HG03378 (cell line): ENCODE measurements around the gene KLF9.

ENCODE experiments used
- ATAC-seq: cut with Tn5 transposase; IDR thresholded peaks from one replicate; pipeline ENCODE4 v1.9.1; 2021; ENCODE audit warnings: mild to moderate bottlenecking, moderate library complexity; ENCODE audit not compliant: unreplicated experiment

KLF9 gene

DNA sequence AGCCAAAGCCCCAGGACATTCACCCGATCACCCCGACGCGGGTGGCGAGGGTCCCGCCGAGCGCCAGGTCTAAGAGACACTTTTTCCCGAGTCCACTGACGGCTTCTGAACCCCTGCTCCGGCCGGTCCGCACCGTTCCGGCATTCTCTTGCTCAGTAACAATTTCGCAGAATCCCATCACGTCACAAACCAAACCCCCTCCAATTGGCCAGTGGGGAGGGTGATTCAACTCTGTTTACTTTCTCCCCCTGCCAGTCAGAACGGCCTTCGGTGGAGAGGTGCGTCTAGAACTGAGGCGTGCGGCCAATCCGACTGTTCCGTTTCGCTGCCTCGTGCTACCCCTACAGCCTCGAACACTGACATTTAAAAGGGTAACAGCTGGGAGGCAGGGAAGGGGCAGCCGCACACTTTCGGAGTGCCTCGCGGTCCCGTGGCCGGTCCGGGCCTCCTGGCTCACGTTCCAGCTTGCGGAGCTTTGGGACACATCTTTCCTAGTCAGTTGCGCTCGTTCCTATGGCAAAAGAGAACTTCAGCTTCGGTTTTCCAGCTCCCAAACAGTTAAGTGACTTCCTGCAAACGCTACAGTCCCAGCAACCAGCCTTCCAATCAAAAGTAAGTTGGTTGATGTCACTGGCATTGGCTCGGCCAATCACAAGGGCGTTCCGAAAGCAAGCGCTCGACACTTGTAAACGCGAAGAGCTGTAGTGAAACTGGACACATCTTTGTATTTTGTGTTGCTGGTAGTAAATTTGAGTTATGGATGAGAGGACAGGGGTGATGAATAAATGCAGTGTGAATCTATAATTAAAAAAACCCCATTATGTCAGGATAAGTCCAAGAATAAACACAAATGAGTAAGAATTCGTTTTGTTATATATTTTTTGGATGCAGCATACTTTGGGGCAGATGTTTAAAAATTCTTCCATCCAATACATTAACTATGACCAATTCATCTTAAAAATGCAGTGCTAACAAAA lies at the start of gene KLF9:
KLF9 (minus strand) TSS at position 859 of the 977 bp plus-strand sequence. CDS start 1,294 bp downstream, outside the sequence.
- peak; percentile 62 for ATAC-seq

DNA sequence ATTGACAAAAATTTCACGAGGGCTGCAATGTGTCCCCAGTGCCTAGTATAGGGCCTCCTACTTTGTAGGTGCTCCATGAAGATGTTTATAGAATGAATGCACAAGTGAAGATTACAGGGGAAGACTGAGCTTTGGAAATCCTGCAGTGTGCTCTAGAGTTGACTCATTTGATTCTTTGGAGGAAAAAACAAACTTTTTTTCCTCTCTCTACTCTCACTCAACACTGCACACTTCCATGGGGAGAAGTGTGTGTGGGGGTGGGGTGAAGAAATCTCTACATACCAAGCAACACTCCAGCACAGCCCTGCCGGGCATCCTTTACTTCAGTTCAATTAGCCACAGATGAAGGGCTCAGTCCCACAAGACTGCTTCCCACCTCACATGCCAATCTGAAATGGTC lies 49.4 kb upstream of the KLF9 start:
- ATAC-seq: no peak

DNA sequence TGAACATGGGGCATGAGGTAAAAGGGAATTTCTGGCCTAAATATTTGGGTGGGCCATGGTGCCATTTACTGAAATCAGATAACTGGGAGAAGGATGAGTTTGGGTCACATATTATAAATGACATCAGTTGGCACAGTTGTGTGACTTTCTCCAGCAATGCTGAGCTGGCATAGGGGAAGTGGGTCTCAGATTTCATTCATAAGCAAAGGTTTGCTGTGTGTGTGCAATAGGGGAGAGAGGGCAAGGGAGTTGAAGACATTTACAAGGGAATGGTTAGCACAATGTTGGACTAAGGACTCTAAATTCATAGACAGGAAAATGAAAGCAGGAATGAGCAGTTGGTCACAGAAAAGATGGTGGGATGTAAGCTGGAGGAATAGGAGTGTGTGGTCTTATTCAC lies 47.8 kb upstream of the KLF9 start:
- no peak for ATAC-seq

DNA sequence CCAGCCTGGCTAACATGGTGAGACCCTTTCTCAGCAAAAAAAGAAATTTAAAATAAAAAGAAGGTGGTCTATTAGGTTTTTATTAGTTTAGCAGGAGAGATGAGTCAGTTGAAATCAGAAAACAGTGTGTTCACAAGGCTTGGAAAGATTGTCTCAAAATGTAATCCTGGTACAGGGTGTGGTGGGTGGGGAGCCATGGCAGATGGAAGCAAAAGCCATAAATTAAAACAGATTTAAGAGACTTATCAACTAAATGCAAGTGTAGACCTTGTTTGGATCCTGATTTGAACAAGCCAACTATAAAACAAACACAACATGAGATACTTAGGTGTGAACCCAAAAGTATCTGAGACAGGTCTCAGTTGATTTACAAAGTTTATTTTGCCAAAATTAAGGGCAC lies 42.8 kb upstream of the KLF9 start:
- ATAC-seq: no peak

DNA sequence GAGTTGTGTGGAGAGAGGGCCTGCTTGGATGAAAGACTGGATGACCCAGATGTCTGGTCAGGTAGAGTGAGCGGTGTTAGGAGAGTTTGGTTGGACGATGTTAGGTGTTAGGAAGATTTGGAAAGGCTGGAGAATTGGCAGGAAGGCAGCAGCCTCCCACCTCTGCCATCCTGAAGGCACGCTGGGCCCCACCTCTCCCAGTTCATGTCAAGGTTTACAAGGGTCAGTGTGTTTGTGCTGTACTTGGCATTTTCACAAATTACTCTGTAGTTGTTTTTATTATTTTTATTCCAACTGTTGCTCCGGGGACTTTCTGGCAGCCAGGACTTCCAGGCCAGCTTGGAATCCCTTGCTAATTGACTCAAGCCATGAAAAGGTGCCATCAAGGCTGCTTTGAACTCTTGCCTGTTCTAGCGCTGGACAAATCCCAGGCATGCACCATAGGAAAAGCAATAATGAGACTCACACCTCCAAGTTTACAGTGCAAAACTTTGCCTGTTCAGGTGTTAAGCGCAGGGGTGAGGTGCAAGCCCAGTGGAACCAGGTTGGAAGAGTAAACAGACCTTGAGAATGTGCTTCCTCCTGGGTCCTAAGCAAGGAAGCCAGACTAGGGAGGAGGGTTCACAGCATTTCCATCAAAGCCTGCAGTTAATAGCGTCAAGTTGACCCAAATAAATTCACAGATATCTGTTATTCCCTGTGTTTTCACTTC lies 41.7 kb upstream of the KLF9 start:
- no peak for ATAC-seq

DNA sequence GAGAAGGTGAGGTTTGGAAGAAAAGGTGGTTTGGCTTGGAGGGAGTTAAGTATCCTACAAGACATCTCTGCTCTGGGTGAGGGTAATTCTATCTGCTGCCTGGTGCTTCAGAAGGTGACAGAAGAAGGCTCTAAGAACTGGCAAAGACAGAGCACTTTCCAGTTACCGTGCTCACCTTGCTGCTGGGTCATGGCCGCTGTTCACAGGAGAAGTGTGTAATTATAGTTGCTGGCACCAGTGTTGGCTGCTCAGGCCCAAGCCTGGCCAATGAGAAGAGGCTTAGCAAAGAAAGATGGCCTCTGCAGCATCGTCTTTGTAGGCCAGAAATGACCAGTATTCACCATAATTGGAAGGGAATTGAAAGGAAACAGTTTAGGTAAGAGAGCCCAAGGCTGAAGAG lies 37.9 kb upstream of the KLF9 start:
- no peak for ATAC-seq

DNA sequence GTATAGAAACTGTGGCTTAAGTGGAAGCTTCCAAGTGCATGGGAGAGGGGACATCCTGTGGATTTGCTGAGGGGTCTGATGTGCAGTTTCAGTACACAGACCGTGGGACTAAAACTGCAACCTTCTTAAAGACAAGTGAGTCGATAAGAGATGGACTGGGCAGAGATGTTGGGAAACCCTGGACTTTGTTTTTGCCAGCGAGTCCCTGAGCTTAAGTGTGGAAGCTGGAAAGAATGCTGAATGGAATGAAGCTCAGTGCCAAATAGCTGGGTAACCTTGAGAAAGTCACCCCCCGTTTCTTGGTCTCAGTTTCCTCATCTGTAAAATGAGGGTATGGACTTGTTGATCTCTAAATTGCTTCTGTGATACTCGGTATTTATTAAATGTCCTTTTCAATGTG lies 37.3 kb upstream of the KLF9 start:
- no peak for ATAC-seq

DNA sequence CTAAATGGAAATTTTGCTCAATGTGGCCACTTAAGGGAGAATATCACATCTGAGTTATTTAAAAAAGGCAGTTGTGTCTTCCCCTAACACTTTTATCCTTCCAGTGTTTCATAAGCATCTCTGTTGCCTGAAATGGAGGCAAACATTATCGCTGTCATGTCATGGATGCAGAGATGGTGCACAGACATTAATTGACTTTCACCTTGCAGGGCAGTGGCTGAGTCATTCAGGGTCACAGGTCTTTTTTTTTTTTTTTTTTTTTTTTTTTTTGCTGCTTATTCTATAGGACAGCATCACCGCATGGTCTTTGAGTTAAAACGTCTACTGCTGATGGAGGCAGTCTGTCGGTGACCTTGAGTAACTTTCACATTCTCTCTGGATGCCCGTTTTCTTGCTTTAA lies 36.3 kb upstream of the KLF9 start:
- no peak for ATAC-seq

DNA sequence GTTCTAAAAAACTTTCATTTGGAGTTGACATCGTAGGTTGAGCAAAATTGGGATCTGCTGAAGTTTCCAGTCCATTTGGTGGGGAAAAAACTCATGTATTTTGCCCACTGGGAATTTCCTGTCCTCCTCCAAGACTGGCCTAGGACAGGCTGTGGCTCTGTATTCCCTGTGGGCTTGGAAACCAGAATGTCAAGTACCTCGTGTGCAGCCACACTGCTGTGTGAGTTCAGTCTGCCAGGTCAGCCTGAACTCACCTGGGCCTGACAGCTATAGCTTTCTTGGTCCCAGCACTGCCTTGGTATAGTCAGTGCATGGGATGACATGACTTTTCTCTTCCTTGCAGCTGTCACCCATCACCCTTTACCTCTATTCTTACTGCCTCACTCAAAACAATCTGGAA lies 35.0 kb upstream of the KLF9 start:
- no peak for ATAC-seq

DNA sequence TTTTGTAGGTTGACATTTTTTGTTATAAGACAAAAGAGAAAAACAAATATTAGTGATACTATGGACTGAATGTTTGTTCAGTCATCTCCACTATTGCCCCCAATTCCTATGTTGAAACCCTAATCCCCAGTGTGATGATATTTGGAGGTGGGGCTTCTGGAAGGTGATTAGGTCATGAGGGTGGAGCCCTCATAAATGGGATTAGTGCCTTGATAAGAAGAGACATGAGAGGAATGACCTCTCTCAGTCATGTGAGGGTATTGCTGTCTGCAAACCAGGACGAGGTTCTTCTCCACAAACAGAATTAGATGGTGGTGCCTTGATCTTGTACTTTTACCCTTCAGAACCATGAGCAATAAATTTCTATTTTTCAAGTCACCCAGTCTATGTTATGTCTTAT lies 34.5 kb upstream of the KLF9 start:
- no peak for ATAC-seq

DNA sequence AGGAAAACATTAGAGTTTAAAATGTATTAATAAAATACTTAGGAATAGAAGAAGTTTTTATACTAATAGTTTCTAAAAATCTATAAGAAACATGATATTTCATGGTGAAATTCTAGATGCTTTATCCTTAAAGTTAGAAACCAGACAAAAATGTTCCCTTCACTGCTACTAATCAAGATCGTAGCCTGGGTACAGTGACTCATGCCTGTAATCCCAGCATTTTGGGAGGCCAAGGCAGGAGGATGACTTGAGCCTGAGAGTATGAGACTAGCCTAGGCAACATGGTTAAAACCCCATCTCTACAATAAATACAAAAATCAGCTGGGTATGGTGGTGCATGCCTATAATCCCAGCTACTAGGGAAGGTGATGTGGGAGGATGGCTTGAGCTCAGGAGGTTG lies 30.4 kb upstream of the KLF9 start:
- no peak for ATAC-seq

DNA sequence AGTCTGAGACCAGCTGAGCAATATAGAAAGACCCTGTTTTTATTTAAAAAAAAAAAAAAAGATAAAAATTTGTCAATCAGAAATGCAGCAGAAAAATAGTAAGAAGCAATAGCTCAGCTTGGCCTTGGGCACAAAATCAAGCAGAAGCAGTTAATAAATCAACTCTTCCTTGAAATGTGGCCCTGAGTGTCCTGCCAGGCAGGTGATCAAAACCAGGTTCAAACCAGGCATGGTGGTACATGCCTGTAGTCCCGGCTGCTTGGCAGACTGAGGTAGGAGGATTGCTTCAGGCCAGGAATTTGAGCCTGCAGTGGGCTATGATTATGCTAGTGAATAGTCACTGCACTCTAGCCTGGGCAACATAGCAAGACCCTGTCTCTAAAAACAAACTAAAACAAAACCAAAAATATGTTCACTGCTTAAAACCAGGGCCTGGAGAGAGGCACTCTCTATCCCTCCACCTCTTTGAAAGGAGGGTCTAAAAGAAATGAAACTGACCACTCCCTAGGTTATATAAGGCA lies 27.9 kb upstream of the KLF9 start:
- no peak for ATAC-seq

DNA sequence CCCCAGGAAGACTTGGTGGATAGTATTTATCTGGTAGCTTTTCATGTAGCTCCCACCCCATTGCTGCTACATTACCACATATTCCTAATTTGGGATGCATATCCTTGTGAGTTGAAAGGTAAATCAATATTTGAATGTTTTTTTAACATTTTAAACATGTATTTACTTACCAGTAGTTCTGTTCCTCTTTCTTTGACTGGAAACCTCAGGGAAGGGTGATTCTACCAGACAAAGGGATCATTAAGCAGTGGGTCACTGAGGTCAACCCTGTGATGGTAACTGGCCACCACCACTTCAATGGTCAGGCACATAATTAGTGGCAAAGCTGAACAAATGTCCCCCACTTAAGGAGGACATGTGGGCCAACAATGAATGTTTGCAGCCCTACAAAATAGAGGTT lies 27.2 kb upstream of the KLF9 start:
- no peak for ATAC-seq

DNA sequence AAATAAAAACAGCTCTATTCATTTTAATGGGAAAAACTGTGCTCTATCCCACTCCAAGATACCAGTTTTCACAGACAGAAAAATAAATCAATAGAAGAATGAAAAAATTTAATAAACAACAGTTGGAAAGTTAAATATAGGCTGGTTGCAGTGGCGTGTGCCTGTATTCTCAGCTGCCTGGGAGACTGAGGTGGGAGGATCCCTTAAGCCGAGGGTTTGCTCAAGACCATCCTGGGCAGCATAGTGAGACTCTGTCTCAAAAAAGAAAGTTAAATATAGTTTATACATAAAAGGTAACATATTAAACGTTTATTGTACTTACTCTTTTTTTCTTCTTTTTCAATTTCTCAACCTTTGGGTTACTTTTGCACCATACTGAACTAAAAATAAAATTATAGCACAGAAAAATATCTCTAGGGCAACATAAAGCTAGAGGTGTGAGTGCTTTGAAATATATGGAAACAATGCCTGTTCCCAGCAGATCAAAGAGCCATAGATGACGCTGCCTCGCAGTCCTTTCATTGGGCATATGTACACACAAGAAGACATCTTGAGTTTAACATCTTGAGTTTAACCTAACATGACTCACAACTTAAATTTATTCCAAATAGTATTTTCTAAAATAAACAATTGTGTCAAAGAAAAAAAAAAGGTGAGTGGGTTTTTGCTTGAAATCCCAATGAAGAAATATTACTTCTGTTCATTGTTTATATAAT lies 25.7 kb upstream of the KLF9 start:
- ATAC-seq: no peak

DNA sequence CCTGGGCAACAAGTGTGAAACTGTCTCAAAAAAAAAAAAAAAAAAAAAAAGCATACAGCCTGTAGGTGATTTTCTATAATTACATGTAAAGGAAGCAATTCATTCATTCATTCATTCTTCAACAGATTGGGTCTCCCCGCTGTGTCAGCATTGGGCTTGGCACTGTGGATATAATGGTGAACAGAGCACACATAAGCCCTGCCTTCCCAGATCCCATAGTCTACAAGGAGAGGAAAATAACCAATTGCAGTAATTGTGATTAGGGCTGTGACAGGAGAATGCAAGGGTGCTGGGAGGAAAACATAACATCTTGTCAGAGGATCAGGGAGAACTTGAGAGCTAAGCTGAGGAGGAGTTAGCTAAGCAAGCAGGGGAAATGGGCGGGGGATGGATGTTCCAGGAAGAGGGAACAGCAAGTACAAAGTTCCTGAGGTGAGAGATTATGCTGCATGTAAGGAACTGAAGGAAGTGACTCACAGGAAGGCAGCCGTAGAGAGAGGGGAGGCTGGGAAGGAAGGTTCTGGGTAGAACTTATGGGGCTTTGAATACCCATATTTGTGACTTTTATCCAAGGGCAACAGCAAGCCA lies 24.0 kb upstream of the KLF9 start:
- no peak for ATAC-seq

DNA sequence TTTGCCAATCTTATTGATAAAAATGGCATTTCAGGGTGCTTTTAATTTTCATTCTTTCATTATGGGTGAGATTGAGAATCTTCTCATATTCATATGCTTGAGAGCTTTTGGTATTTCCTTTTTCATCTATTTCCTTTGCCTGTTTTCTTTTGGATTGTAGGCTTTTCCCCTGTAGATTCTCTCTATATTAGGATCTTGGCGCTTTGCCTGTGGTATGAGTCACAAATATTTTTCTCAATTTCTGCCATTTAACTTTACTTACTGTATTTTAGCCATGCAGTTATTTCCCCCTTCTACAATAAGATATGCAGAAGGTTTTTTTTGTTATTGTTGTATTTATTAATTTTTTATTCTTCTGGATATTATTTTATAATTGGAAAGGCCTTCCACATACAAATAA lies 21.5 kb upstream of the KLF9 start:
- no peak for ATAC-seq

DNA sequence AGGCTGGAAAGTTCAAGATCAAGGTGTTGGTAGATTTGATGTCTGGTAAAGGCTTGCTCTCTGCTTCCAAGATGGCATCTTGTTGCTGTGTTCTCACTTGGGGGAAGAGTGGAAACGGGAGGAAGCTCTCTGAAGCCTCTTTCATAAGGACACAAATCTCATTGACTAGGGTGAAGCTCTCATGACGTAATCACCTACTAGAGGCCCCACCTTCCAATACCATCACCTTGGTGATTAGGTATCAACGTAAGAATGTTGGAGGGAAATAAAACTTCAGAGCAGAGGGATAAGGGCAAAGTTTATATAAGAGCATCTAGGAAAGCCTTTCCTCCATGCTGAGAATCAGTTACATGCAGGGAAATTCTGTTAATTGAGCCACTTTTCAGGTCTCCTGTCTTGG lies 15.4 kb upstream of the KLF9 start:
- ATAC-seq: no peak

DNA sequence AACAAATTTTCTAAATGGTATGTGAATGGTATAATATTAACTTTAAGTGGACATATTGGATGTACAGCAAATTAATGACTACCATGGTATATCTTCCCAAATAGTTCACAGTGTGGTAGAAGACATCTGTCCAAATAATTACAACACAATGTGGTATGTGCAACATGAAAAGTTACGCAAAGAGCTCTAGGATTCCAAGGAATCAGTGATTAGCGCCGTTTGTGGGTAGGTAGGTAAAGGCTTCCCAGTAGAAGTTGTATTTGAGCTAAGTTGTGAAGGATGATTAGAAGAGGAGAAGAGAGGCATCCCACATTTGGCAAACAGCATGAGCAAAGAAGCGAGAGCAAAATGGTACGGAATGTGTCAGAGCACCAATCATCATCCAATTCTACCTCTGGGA lies 14.3 kb upstream of the KLF9 start:
- ATAC-seq: no peak

DNA sequence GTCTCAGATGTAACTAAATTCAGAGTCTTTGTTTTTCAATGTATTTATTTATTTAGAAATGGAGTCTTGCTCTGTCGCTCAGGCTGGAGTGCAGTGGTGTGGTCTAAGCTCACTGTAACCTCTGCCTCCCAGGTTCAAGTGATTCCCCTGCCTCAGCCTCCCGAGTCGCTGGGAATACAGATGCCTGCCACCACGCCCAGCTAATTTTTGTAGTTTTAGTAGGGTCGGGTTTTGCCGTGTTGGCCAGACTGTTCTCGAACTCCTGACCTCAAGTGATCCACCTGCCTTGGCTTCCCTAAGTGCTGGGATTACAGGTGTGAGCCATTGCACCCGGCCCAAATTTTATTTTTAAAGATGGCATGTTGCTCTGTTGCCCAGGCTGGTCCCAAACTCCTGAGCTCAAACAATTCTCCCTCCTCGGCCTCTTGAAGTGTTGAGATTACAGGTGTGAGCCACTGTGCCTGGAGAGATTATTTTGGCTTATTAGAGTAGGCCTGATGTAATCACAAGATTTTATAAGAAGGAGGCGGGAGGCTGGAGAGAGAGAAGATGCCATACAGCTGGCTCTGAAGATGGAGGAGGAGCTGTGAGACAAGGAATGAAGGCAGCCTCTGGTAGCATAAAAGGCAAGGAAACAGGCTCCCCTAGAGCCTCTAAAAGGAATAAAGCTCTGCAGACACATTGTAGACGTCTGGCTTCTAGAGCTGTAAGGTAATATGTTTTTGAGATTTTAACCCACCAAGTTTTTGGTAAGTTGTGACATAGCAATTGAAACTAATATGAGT lies 12.9 kb upstream of the KLF9 start:
- no peak for ATAC-seq

DNA sequence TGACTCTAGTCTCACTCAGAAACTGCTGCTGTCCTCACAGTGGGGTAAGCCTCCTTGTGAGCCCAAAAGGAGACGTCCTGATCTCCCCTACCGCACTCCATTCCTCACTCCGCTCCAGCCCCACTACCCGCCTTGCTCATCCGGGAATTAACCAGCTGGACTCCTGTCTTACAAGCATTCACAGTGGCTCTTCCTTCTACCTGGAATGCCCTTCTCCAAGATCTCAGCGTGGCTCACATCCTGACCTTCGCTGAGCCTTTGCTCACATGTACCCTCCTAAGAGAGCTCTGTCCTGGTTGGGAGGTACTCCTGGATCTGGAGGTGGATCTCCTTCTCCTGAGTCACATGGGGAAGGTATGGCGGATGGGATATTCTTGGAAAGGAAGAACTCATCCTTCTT lies 10.7 kb upstream of the KLF9 start:
- ATAC-seq: no peak
